OCI-M2 (cell line): ENCODE results near the gene PDCD5.

Experiments used
- DNase-seq: peaks from one replicate; lab custom pipeline; 2025; ENCODE audit not compliant: unreplicated experiment; lab: John Stamatoyannopoulos, UW

Gene PDCD5

DNA sequence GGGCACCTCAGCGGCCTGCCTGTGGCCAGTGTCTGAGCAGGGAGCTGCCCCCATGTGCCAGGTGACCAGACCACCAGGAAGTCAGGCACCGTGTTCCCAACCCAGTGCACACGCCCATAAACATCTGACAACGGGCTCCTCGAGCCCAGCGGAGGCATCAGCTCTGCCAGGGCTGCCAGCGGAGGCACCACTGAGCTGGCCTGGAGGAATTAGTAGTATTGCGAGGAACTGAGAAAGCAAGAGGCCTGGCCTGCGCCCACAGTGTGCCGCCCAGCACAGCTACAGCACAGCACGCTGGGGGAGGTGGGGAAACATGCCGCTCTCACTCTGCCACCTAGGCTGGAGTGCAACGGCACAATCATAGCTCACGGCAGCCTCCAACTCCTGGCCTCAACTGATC lies 49.3 kb downstream of the PDCD5 start:
- no peak for DNase-seq

DNA sequence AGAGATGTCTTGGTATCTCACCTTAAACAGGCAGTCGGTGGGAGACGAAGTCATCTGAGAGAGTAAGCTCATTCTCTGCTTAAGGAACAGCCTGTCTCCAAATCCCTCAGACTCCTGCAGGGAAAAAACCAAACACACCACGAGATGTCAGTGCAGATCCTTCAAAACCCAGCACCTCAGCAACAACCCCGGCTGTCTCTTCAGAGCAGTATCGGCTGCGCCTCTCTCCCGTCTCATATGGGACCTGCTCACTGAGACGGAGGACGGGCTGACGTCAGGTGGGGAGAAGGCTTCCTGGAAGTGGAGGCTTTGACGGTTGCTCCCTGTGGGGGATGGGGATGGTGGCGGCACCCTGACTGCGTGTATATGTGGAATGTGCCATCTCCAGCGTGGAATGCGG lies 50.4 kb downstream of the PDCD5 start:
- no peak for DNase-seq
